Measurements from ENCODE around the gene SLC1A3.

- no peak for TF ChIP-seq CTCF (conservative IDR thresholded peaks at IDR 0.05)
- no peak for TF ChIP-seq ZFX (IDR thresholded peaks at IDR 0.05)
Observed at GRCh38 chr5:36717131-36717695, 110.8 kb downstream of the SLC1A3 start.

All from C4-2B (cell line).